HEK293 (cell line): Measurements from ENCODE around the gene ST7.

Experiments used
- CTCF ChIA-PET: fragments of 350-600 bp; formaldehyde crosslinking; extraction: SDS; loops from one replicate; lab custom pipeline; 2021; ENCODE audit warnings: antibody characterized with exemption; lab: Yijun Ruan, JAX
- POLR2A ChIA-PET: fragments of 300-600 bp; formaldehyde crosslinking; extraction: SDS; loops from one replicate; lab custom pipeline; 2020; ENCODE audit warnings: antibody characterized with exemption, inconsistent platforms; lab: Yijun Ruan, JAX
- H3K27ac ChIP-seq: fragments of 200-500 bp; sonication (Bioruptor generic); 2 replicates; pipeline ENCODE4 v1.5.1; 2014; ENCODE audit warnings: low read depth, low read length, control low read depth, inconsistent platforms; ENCODE audit errors: extremely low read depth
- H3K36me3 ChIP-seq, 2 experiments: fragments of 200-500 bp in 1 of 2; sonication (Bioruptor generic) in 1 of 2; 1 replicate in 1 of 2; 2 replicates in 1 of 2; pipeline ENCODE4 v1.5.1; 2014 to 2017; ENCODE audit warnings: inconsistent platforms in 2 of 2, low read length in 2 of 2; ENCODE audit not compliant: control insufficient read depth in 2 of 2, insufficient read depth in 1 of 2
- H3K4me1 ChIP-seq: fragments of 200-500 bp; sonication (Bioruptor generic); 2 replicates; pipeline ENCODE4 v1.5.1; 2014; ENCODE audit warnings: mild to moderate bottlenecking, low read length, inconsistent platforms; ENCODE audit not compliant: control insufficient read depth, insufficient read depth
- H3K4me3 ChIP-seq: 2 replicates; pipeline ENCODE4 v1.5.1; 2011; ENCODE audit warnings: low read depth, mild to moderate bottlenecking, control low read depth, low read length, moderate library complexity
- H3K9me3 ChIP-seq: fragments of 200-500 bp; sonication (Bioruptor generic); 2 replicates; pipeline ENCODE4 v1.5.1; 2014; ENCODE audit warnings: low read depth, low read length, inconsistent platforms; ENCODE audit not compliant: control insufficient read depth, insufficient read depth
- KLF1 ChIP-seq: fragments of 450-650 bp; formaldehyde crosslinking; IDR thresholded peaks from 2 replicates; pipeline ENCODE4 v1.5.1; 2016; ENCODE audit warnings: missing biosample characterization, missing genetic modification characterization
- OSR2 ChIP-seq: fragments of 450-650 bp; formaldehyde crosslinking; IDR thresholded peaks from 2 replicates; pipeline ENCODE4 v1.5.1; 2016; ENCODE audit warnings: missing biosample characterization, missing genetic modification characterization
- PRDM1 ChIP-seq: fragments of 450-650 bp; formaldehyde crosslinking; IDR thresholded peaks from 2 replicates; pipeline ENCODE4; 2016; ENCODE audit warnings: missing biosample characterization, missing genetic modification characterization
- SCRT2 ChIP-seq: fragments of 450-650 bp; formaldehyde crosslinking; IDR thresholded peaks from 2 replicates; pipeline ENCODE4 v1.5.1; 2016; ENCODE audit warnings: missing biosample characterization, missing genetic modification characterization
- ZBTB48 ChIP-seq: fragments of 450-650 bp; formaldehyde crosslinking; IDR thresholded peaks from 2 replicates; pipeline ENCODE4 v1.5.1; 2016; ENCODE audit warnings: missing biosample characterization, missing genetic modification characterization
- ZFP37 ChIP-seq: fragments of 450-650 bp; formaldehyde crosslinking; IDR thresholded peaks from 2 replicates; pipeline ENCODE4 v1.5.1; 2016; ENCODE audit warnings: missing biosample characterization, missing genetic modification characterization
- ZNF24 ChIP-seq: fragments of 450-650 bp; formaldehyde crosslinking; IDR thresholded peaks from 2 replicates; pipeline ENCODE4 v1.5.1; 2016; ENCODE audit warnings: missing biosample characterization, missing genetic modification characterization
- ZNF302 ChIP-seq: fragments of 450-650 bp; formaldehyde crosslinking; IDR thresholded peaks from 2 replicates; pipeline ENCODE4 v1.5.1; 2016; ENCODE audit warnings: missing biosample characterization, missing genetic modification characterization, low read depth
- ZNF335 ChIP-seq: fragments of 450-650 bp; formaldehyde crosslinking; conservative IDR thresholded peaks from 2 replicates; pipeline ENCODE4 v1.5.1; 2016; ENCODE audit warnings: missing biosample characterization, missing genetic modification characterization
- ZNF354C ChIP-seq: fragments of 450-650 bp; formaldehyde crosslinking; IDR thresholded peaks from 2 replicates; pipeline ENCODE4 v1.5.1; 2016; ENCODE audit warnings: missing biosample characterization, missing genetic modification characterization, low read depth, borderline replicate concordance
- ZNF555 ChIP-seq: fragments of 450-650 bp; formaldehyde crosslinking; conservative IDR thresholded peaks from 2 replicates; pipeline ENCODE4 v1.5.1; 2017; ENCODE audit warnings: missing biosample characterization, mild to moderate bottlenecking, missing genetic modification characterization, inconsistent platforms
- ZNF623 ChIP-seq: fragments of 450-650 bp; formaldehyde crosslinking; IDR thresholded peaks from 2 replicates; pipeline ENCODE4 v1.5.1; 2016; ENCODE audit warnings: missing biosample characterization, missing genetic modification characterization
- ZNF792 ChIP-seq: fragments of 450-650 bp; formaldehyde crosslinking; IDR thresholded peaks from 2 replicates; pipeline ENCODE4 v1.5.1; 2016; ENCODE audit warnings: missing biosample characterization, missing genetic modification characterization
- TF ChIP-seq, protein P1 (sequence below): fragments of 450-650 bp; formaldehyde crosslinking; IDR thresholded peaks from 2 replicates; pipeline ENCODE4 v1.5.1; 2016; ENCODE audit warnings: missing biosample characterization, missing genetic modification characterization
- TF ChIP-seq, protein P2 (sequence below): fragments of 450-650 bp; formaldehyde crosslinking; IDR thresholded peaks from 2 replicates; pipeline ENCODE4 v1.5.1; 2017; ENCODE audit warnings: missing biosample characterization, missing genetic modification characterization
- TF ChIP-seq, protein P3 (sequence below): fragments of 450-650 bp; formaldehyde crosslinking; IDR thresholded peaks from 2 replicates; pipeline ENCODE4 v1.5.1; 2016; ENCODE audit warnings: missing biosample characterization, missing genetic modification characterization
- TF ChIP-seq, protein P4 (sequence below): fragments of 450-650 bp; formaldehyde crosslinking; IDR thresholded peaks from 2 replicates; pipeline ENCODE4 v1.5.1; 2016; ENCODE audit warnings: missing biosample characterization, missing genetic modification characterization, low read depth
- TF ChIP-seq, protein P5 (sequence below): fragments of 450-650 bp; formaldehyde crosslinking; IDR thresholded peaks from 2 replicates; pipeline ENCODE4 v1.5.1; 2016; ENCODE audit warnings: missing biosample characterization, missing genetic modification characterization, borderline replicate concordance

ST7 gene

DNA sequence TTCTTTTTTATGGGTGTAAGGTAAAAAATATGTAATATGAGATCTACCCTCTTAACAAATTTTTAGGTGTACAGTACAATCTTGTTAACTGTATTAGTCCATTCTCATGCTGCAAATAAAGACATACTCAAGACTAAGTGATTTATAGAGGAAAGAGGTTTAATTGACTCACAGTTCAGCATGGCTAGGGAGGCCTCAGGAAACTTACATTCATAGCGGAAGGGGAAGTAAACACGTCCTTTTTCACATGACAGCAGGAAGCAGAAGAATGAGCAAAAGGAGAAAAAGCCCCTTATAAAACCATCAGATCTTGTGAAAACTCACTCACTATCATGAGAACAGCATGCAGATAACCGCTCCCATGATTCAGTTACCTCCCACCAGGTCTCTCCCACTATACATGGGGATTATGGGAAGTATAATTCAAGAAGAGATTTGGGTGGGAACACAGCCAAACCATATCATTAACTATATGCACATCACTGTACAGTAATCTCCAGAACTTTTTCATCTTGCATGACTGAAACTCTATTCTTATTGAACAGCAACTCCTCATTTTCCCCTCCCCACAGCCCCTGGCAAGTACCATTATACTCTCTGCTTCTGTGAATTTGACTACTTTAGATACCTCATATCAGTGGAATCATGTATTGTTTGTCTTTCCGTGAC lies 242.2 kb downstream of the ST7 start:
- ChIA-PET POLR2A (no interaction called here), CTCF (no interaction called here)
- H3K36me3 ChIP-seq, result no peaks in the 10 kb centered on the region
- H3K4me1 ChIP-seq, result no peaks in the 10 kb centered on the region
- H3K4me3 ChIP-seq, result no peak overlapping the region
- TF ChIP-seq, protein P1, sequence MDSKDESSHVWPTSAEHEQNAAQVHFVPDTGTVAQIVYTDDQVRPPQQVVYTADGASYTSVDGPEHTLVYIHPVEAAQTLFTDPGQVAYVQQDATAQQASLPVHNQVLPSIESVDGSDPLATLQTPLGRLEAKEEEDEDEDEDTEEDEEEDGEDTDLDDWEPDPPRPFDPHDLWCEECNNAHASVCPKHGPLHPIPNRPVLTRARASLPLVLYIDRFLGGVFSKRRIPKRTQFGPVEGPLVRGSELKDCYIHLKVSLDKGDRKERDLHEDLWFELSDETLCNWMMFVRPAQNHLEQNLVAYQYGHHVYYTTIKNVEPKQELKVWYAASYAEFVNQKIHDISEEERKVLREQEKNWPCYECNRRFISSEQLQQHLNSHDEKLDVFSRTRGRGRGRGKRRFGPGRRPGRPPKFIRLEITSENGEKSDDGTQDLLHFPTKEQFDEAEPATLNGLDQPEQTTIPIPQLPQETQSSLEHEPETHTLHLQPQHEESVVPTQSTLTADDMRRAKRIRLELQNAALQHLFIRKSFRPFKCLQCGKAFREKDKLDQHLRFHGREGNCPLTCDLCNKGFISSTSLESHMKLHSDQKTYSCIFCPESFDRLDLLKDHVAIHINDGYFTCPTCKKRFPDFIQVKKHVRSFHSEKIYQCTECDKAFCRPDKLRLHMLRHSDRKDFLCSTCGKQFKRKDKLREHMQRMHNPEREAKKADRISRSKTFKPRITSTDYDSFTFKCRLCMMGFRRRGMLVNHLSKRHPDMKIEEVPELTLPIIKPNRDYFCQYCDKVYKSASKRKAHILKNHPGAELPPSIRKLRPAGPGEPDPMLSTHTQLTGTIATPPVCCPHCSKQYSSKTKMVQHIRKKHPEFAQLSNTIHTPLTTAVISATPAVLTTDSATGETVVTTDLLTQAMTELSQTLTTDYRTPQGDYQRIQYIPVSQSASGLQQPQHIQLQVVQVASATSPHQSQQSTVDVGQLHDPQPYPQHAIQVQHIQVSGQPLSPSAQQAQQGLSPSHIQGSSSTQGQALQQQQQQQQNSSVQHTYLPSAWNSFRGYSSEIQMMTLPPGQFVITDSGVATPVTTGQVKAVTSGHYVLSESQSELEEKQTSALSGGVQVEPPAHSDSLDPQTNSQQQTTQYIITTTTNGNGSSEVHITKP (tag by site-specific recombination), result 0 out of 2 replicates have a peak, but pooled peaks have one; percentile 11
- TF ChIP-seq, protein P2, sequence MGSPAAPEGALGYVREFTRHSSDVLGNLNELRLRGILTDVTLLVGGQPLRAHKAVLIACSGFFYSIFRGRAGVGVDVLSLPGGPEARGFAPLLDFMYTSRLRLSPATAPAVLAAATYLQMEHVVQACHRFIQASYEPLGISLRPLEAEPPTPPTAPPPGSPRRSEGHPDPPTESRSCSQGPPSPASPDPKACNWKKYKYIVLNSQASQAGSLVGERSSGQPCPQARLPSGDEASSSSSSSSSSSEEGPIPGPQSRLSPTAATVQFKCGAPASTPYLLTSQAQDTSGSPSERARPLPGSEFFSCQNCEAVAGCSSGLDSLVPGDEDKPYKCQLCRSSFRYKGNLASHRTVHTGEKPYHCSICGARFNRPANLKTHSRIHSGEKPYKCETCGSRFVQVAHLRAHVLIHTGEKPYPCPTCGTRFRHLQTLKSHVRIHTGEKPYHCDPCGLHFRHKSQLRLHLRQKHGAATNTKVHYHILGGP (tag by site-specific recombination), result no peak
- TF ChIP-seq ZFP37 (tag by site-specific recombination), result no peak
- TF ChIP-seq, protein P3, sequence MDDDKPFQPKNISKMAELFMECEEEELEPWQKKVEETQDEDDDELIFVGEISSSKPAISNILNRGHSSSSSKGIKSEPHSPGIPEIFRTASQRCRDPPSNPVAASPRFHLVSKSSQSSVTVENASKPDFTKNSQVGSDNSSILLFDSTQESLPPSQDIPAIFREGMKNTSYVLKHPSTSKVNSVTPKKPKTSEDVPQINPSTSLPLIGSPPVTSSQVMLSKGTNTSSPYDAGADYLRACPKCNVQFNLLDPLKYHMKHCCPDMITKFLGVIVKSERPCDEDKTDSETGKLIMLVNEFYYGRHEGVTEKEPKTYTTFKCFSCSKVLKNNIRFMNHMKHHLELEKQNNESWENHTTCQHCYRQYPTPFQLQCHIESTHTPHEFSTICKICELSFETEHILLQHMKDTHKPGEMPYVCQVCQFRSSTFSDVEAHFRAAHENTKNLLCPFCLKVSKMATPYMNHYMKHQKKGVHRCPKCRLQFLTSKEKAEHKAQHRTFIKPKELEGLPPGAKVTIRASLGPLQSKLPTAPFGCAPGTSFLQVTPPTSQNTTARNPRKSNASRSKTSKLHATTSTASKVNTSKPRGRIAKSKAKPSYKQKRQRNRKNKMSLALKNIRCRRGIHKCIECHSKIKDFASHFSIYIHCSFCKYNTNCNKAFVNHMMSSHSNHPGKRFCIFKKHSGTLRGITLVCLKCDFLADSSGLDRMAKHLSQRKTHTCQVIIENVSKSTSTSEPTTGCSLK (tag by site-specific recombination), result no peak
- TF ChIP-seq ZNF354C (tag by site-specific recombination), result no peak
- no peak overlapping the region for H3K27ac ChIP-seq
- H3K9me3 ChIP-seq, result no peaks in the 10 kb centered on the region

DNA sequence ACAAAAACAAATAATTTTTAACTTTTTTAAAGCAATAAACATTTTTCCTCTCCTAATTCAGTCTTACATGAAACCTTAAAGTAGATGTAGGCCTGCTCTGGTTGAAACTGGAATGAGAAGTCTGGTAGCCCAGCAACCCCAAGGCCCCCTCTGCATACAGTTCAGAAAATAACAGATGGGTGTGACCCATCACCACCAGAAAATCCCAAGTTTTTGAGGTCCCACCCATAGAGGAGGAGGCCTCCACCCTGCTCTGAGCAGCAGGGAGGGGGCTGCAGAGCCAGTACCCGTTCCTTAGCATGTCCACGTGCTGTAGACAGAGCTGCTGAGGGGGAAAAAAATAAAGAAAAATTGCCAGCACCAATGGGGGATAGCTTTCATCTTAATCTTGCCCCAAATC lies 246.8 kb downstream of the ST7 start:
- ChIA-PET CTCF (interaction anchor here (1.3 kb wide), 1 partner anchor 13 kb away, joined by 8 read pairs; no protein-coding TSS in a partner anchor), POLR2A (no interaction called here)
- Histone ChIP-seq H3K36me3 (no peaks in the 10 kb centered on the region), H3K4me1 (no peaks in the 10 kb centered on the region), H3K27ac (no peak overlapping the region), H3K4me3 (no peak overlapping the region), H3K9me3 (no peaks in the 10 kb centered on the region)
- TF ChIP-seq KLF1 (tag by site-specific recombination) (peak; percentile 65), ZNF623 (tag by site-specific recombination) (no peak)

DNA sequence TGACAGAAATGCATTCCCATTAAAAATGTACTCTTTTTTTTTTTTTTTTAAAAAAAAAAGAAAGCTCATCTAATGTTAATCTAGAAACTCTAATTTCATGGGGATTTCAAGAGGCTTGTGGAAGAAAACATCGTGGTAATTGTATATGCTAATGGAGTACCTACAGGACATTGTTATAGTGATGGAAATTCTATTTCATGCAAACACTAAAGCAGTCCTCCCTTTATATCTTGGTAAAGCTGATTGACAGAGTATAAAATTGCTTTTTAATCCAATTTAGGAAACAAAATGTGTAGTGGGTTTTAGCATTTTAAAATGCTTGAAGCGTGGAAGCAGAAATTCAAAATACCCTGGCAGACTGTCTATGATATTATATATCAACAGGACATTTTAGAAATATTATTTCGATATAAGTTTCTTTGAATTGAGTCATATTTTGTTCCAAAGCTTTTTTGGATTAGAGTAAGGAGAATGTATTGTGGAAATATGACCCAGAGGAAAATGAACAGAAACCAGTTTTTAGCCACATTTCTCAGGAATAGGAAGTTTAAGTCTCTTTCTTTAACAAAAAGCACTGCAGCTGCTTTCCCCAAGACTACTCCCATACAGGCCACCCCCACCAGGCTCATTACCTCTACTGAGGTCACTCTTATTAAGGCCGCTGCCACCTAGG lies 247.6 kb downstream of the ST7 start:
- Histone ChIP-seq H3K27ac (no peak overlapping the region), H3K4me1 (no peaks in the 10 kb centered on the region), H3K4me3 (no peak overlapping the region), H3K36me3 (no peaks in the 10 kb centered on the region), H3K9me3 (no peaks in the 10 kb centered on the region)
- POLR2A ChIA-PET, result no interaction called here
- CTCF ChIA-PET, result interaction anchor here (1.3 kb wide), 1 partner anchor 12 kb away, joined by 8 read pairs; no protein-coding TSS in a partner anchor
- no peak for TF ChIP-seq ZNF335 (tag by site-specific recombination)
- TF ChIP-seq ZNF555, result no peak
- no peak for TF ChIP-seq ZBTB48 (tag by site-specific recombination)
- no peak for TF ChIP-seq OSR2 (tag by site-specific recombination)
- no peak for TF ChIP-seq ZNF24
- no peak for TF ChIP-seq SCRT2 (tag by site-specific recombination)
- no peak for TF ChIP-seq ZNF302 (tag by site-specific recombination)
- TF ChIP-seq, protein P4, sequence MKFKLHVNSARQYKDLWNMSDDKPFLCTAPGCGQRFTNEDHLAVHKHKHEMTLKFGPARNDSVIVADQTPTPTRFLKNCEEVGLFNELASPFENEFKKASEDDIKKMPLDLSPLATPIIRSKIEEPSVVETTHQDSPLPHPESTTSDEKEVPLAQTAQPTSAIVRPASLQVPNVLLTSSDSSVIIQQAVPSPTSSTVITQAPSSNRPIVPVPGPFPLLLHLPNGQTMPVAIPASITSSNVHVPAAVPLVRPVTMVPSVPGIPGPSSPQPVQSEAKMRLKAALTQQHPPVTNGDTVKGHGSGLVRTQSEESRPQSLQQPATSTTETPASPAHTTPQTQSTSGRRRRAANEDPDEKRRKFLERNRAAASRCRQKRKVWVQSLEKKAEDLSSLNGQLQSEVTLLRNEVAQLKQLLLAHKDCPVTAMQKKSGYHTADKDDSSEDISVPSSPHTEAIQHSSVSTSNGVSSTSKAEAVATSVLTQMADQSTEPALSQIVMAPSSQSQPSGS, result no peak
- no peak for TF ChIP-seq PRDM1 (tag by site-specific recombination)
- no peak for TF ChIP-seq ZNF792 (tag by site-specific recombination)
- TF ChIP-seq, protein P5, sequence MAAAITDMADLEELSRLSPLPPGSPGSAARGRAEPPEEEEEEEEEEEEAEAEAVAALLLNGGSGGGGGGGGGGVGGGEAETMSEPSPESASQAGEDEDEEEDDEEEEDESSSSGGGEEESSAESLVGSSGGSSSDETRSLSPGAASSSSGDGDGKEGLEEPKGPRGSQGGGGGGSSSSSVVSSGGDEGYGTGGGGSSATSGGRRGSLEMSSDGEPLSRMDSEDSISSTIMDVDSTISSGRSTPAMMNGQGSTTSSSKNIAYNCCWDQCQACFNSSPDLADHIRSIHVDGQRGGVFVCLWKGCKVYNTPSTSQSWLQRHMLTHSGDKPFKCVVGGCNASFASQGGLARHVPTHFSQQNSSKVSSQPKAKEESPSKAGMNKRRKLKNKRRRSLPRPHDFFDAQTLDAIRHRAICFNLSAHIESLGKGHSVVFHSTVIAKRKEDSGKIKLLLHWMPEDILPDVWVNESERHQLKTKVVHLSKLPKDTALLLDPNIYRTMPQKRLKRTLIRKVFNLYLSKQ, result no peak
